Fibroblast of lung (primary cell): ENCODE results near the gene CHCHD6. TPM values are rescaled to one million over a fixed set of nuclear protein-coding genes. Genes with fewer than 3 reads are reported as not detected.

Experiments
- DNase-seq, 2 donors: peaks; one replicate each; pipeline versions ENCODE4 v3.0.0 to v3.0.0-alpha.2; 2010; ENCODE audit warnings: low read depth in 2 of 2
- H2AFZ ChIP-seq: 2 replicates; pipeline ENCODE4 v1.5.1; 2012; ENCODE audit warnings: low read length, control low read depth, inconsistent platforms
- H3K27ac ChIP-seq: 2 replicates; pipeline ENCODE4 v1.5.1; 2011; ENCODE audit warnings: low read length, control low read depth; ENCODE audit not compliant: insufficient read depth
- H3K27me3 ChIP-seq: 2 replicates; pipeline ENCODE4 v1.5.1; 2011; ENCODE audit warnings: mild to moderate bottlenecking, low read length; ENCODE audit not compliant: control insufficient read depth, insufficient read depth
- H3K36me3 ChIP-seq: 2 replicates; pipeline ENCODE4 v1.5.1; 2011; ENCODE audit warnings: low read length; ENCODE audit not compliant: control insufficient read depth, insufficient read depth
- H3K4me1 ChIP-seq: 2 replicates; pipeline ENCODE4 v1.5.1; 2011; ENCODE audit warnings: low read length; ENCODE audit not compliant: control insufficient read depth, insufficient read depth; ENCODE audit errors: extremely low read depth
- H3K4me2 ChIP-seq: 2 replicates; pipeline ENCODE4 v1.5.1; 2011; ENCODE audit warnings: low read length, control low read depth; ENCODE audit not compliant: insufficient read depth; ENCODE audit errors: extremely low read depth
- H3K4me3 ChIP-seq, 4 experiments: fragments of 200-600 bp in 1 of 4; sonication (generic) in 1 of 4; replicated peaks in 1 of 4; 2 replicates each; pipeline ENCODE4 v1.5.1; 2011 to 2016; ENCODE audit warnings: low read length in 4 of 4, low read depth in 3 of 4, mild to moderate bottlenecking in 3 of 4, control low read depth in 2 of 4, inconsistent platforms in 1 of 4, mixed read lengths in 1 of 4; ENCODE audit not compliant: insufficient read depth in 1 of 4; ENCODE audit errors: control extremely low read depth in 1 of 4
- H3K79me2 ChIP-seq: 2 replicates; pipeline ENCODE4 v1.5.1; 2012; ENCODE audit warnings: mild to moderate bottlenecking, low read length, inconsistent platforms; ENCODE audit not compliant: control insufficient read depth, insufficient read depth
- H3K9ac ChIP-seq: 2 replicates; pipeline ENCODE4 v1.5.1; 2011; ENCODE audit warnings: mild to moderate bottlenecking, low read length, control low read depth; ENCODE audit not compliant: insufficient read depth
- H3K9me3 ChIP-seq: 2 replicates; pipeline ENCODE4 v1.5.1; 2012; ENCODE audit warnings: low read depth, low read length; ENCODE audit not compliant: control insufficient read depth, insufficient read depth
- H4K20me1 ChIP-seq: 2 replicates; pipeline ENCODE4 v1.5.1; 2011; ENCODE audit warnings: low read length; ENCODE audit not compliant: control insufficient read depth, insufficient read depth; ENCODE audit errors: extremely low read depth
- CTCF ChIP-seq, 2 donors: IDR thresholded peaks in 1 of 2; conservative IDR thresholded peaks in 1 of 2; 1 replicate in 1 of 2; 2 replicates in 1 of 2; pipeline ENCODE4 v1.5.1; 2011 to 2012; ENCODE audit warnings: low read length in 2 of 2, control low read depth in 1 of 2, inconsistent platforms in 1 of 2, low read depth in 1 of 2, mild to moderate bottlenecking in 1 of 2
- EZH2 ChIP-seq: IDR thresholded peaks from 2 replicates; pipeline ENCODE4 v1.5.1; 2012; ENCODE audit warnings: low read length, control low read depth, mild to moderate bottlenecking; ENCODE audit errors: missing control alignments
- polyA plus RNA-seq, 2 donors: library from polyadenylated mRNA; depleted of rRNA in 1 of 2; stranded (reverse) in 1 of 2; unstranded in 1 of 2; fragments of >200 nt; gene quantifications; 2 replicates each; pipeline ENCODE4 v1.2.1, GENCODE V29; 2011 to 2012; ENCODE audit warnings: missing spikeins in 1 of 2
- total RNA-seq: library from RNA; depleted of rRNA; stranded (reverse); fragments of >200 nt; gene quantifications from 2 replicates; pipeline ENCODE4 v1.2.1, GENCODE V29; 2014

CHCHD6 gene
- total and polyA plus RNA-seq, 2 donors (not counting 1 experiment from before 2014, with no cell fraction given) = 9.5 to 11.1 TPM

- no peak overlapping the region for H3K4me2 ChIP-seq
- H3K27me3 ChIP-seq = peaks cover 23% of the 10 kb centered on the region
- no peak overlapping the region for H3K9ac ChIP-seq
- no peaks in the 10 kb centered on the region for H3K9me3 ChIP-seq
- H3K4me1 ChIP-seq = no peaks in the 10 kb centered on the region
- no peak overlapping the region for H2AFZ ChIP-seq
- TF ChIP-seq EZH2 (no peak), CTCF (conservative IDR thresholded peaks at IDR 0.05 in 1 of 2, IDR thresholded peaks at IDR 0.05 in 1 of 2; ENCODE audit: low read depth in 1 of 2, low read length in 2 of 2) (no peak)
- H3K36me3 ChIP-seq = no peaks in the 10 kb centered on the region
- no peak overlapping the region for H3K27ac ChIP-seq
- H4K20me1 ChIP-seq = no peaks in the 10 kb centered on the region
- DNase-seq = no peak
- H3K4me3 ChIP-seq = no peak overlapping the region
- H3K79me2 ChIP-seq = no peaks in the 10 kb centered on the region
These were observed 40.8 kb upstream of the CHCHD6 start for GRCh38 chr3:126663257-126663656.

GRCh38 chr3:126663750-126664149, 40.3 kb upstream of the CHCHD6 start:
- no peaks in the 10 kb centered on the region for H3K9me3 ChIP-seq
- TF ChIP-seq EZH2 = no peak
- no peak for TF ChIP-seq CTCF (conservative IDR thresholded peaks at IDR 0.05 in 1 of 2, IDR thresholded peaks at IDR 0.05 in 1 of 2; ENCODE audit: low read depth in 1 of 2, low read length in 2 of 2)
- no peaks in the 10 kb centered on the region for H3K79me2 ChIP-seq
- no peak overlapping the region for H3K4me3 ChIP-seq
- H3K36me3 ChIP-seq = no peaks in the 10 kb centered on the region
- no peak for DNase-seq
- H2AFZ ChIP-seq = no peak overlapping the region
- H3K4me2 ChIP-seq = no peak overlapping the region
- H3K27me3 ChIP-seq = peaks cover 23% of the 10 kb centered on the region
- no peaks in the 10 kb centered on the region for H3K4me1 ChIP-seq
- no peak overlapping the region for H3K9ac ChIP-seq
- no peak overlapping the region for H3K27ac ChIP-seq
- H4K20me1 ChIP-seq = no peaks in the 10 kb centered on the region

- peak in 1 of 2 donors; percentile 60 for DNase-seq
- no peak overlapping the region for H3K4me2 ChIP-seq
- no peak overlapping the region for H3K9ac ChIP-seq
- no peaks in the 10 kb centered on the region for H3K36me3 ChIP-seq
- H3K4me3 ChIP-seq = no peak overlapping the region
- H3K4me1 ChIP-seq = no peaks in the 10 kb centered on the region
- no peaks in the 10 kb centered on the region for H3K9me3 ChIP-seq
- H3K79me2 ChIP-seq = no peaks in the 10 kb centered on the region
- H4K20me1 ChIP-seq = no peaks in the 10 kb centered on the region
- no peak overlapping the region for H2AFZ ChIP-seq
- TF ChIP-seq CTCF (conservative IDR thresholded peaks at IDR 0.05 in 1 of 2, IDR thresholded peaks at IDR 0.05 in 1 of 2; ENCODE audit: low read depth in 1 of 2, low read length in 2 of 2) = no peak
- no peak for TF ChIP-seq EZH2
- H3K27ac ChIP-seq = no peak overlapping the region
- peaks cover 23% of the 10 kb centered on the region for H3K27me3 ChIP-seq
These were observed 39.3 kb upstream of the CHCHD6 start for GRCh38 chr3:126664591-126665214.
